Measurements from ENCODE around the gene IFNG.
"Not testable (repeated sequence)": the region's sequence is repeated elsewhere in the genome, so short reads cannot be mapped to it uniquely, and the experiment has no call there.

IFNG gene

GRCh38 chr12:68175557-68176061 is 16.1 kb upstream of the IFNG start:
- H3K36me3 Mint-ChIP-seq (ENCODE audit: low read depth), result no peaks in the 10 kb centered on the region
- peaks cover 4% of the 10 kb centered on the region for H3K27me3 Mint-ChIP-seq (ENCODE audit: low read depth)
- no peak overlapping the region for H3K27ac Mint-ChIP-seq
- no peak overlapping the region for H3K4me3 Mint-ChIP-seq
- no peaks in the 10 kb centered on the region for H3K4me1 Mint-ChIP-seq
- H3K9me3 Mint-ChIP-seq, result peaks cover 6% of the 10 kb centered on the region
- TF ChIP-seq CTCF (IDR thresholded peaks at IDR 0.05; ENCODE audit: unreplicated experiment in 3 of 3), result no peak

DNA sequence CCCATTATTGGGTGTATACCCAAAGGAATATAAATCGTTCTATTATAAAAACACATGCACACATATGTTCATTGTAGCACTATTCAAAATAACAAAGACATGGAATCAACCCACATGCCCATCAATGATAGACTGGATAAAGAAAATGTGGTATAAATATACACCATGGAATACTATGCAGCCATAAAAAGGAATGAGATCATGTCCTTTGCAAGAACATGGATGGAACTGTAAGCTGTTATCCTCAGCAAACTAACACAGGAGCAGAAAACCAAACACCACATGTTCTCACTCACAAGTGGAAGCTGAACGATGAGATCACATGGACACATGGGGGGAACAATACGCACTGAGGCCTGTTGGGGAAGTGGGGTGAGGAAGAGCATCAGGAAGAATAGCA is 15.2 kb upstream of the IFNG start:
- H3K4me3 Mint-ChIP-seq; H3K27me3 Mint-ChIP-seq (ENCODE audit: low read depth); H3K4me1 Mint-ChIP-seq; H3K9me3 Mint-ChIP-seq; H3K36me3 Mint-ChIP-seq (ENCODE audit: low read depth); H3K27ac Mint-ChIP-seq: not testable (repeated sequence)

DNA sequence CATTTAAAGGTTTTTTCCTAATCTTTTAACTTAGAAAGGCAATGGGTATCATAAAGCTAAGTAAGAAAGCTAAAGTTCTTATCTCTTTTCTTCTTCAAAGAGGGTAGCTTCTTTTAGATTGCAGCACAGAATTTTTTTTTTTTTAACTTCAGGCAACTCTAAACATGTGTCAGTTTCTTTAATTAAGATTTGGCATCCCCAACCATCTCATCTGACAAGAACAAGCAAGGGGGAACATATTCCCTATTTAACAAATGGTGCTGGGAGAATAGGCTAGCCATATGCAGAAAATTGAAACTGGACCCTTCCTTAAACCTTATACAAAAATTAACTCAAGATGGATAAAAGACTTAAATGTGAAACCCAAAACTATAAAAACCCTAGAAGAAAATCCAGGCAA is 14.3 kb upstream of the IFNG start:
- peaks cover 6% of the 10 kb centered on the region for H3K9me3 Mint-ChIP-seq
- no peak for TF ChIP-seq CTCF (IDR thresholded peaks at IDR 0.05; ENCODE audit: unreplicated experiment in 3 of 3)
- H3K36me3 Mint-ChIP-seq (ENCODE audit: low read depth), result no peaks in the 10 kb centered on the region
- H3K27ac Mint-ChIP-seq, result no peak overlapping the region
- no peaks in the 10 kb centered on the region for H3K4me1 Mint-ChIP-seq
- H3K27me3 Mint-ChIP-seq (ENCODE audit: low read depth), result no peaks in the 10 kb centered on the region
- no peak overlapping the region for H3K4me3 Mint-ChIP-seq

GRCh38 chr12:68170726-68171125 is 11.2 kb upstream of the IFNG start:
- Mint-ChIP-seq H3K4me3 (no peak overlapping the region), H3K27ac (no peak overlapping the region), H3K27me3 (ENCODE audit: low read depth) (no peaks in the 10 kb centered on the region)

DNA sequence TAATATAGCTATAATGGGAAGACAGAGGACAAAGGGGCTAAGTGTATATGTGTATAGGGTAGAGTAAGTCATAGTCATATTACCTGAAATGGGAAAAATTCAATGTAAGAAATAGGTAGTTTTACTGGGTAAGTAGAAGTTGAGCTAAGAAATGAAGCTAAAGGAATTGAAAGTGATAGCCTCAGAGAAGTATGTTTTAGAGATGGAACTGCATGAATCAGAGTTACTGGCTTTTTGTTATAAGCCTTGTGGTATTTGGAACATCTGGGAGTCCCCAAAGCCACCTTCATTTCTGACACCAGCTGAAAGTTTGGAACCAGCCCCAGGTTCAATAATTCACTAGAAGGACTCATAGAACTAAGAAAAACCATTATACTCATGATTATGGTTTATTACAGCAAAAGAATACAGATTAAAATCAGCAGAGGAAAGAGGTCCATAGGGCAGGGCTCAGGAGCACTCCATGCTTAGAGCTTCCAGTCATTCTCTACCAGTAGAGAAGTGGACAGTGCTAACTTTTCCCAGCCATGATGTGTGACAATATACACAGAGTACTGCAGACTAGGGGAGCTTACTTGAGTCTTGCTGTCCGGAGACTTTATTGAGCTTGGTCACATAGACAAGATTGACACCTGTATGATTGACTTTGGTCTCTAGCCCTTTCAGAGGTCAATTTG is 9.8 kb upstream of the IFNG start:
- Mint-ChIP-seq H3K36me3 (ENCODE audit: low read depth) (no peaks in the 10 kb centered on the region), H3K4me1 (no peaks in the 10 kb centered on the region), H3K27me3 (ENCODE audit: low read depth) (no peaks in the 10 kb centered on the region), H3K4me3 (no peak overlapping the region), H3K27ac (no peak overlapping the region), H3K9me3 (no peaks in the 10 kb centered on the region)
- no peak for TF ChIP-seq CTCF (IDR thresholded peaks at IDR 0.05; ENCODE audit: unreplicated experiment in 3 of 3)

More at GRCh38 chr12:68170726-68171125, 11.2 kb upstream of the IFNG start:
- H3K9me3 Mint-ChIP-seq, result peaks cover 6% of the 10 kb centered on the region
- H3K4me1 Mint-ChIP-seq, result no peaks in the 10 kb centered on the region
- TF ChIP-seq CTCF (IDR thresholded peaks at IDR 0.05; ENCODE audit: unreplicated experiment in 3 of 3), result no peak
- H3K36me3 Mint-ChIP-seq (ENCODE audit: low read depth), result no peaks in the 10 kb centered on the region

- no peak overlapping the region for H3K27ac Mint-ChIP-seq
- H3K4me3 Mint-ChIP-seq, result no peak overlapping the region
- H3K27me3 Mint-ChIP-seq (ENCODE audit: low read depth), result no peaks in the 10 kb centered on the region
- no peaks in the 10 kb centered on the region for H3K4me1 Mint-ChIP-seq
- H3K36me3 Mint-ChIP-seq (ENCODE audit: low read depth), result no peaks in the 10 kb centered on the region
- no peak for TF ChIP-seq CTCF (IDR thresholded peaks at IDR 0.05; ENCODE audit: unreplicated experiment in 3 of 3)
- no peaks in the 10 kb centered on the region for H3K9me3 Mint-ChIP-seq
Observed at GRCh38 chr12:68166317-68166831, 6.8 kb upstream of the IFNG start.
